Retinal pigment epithelial cell (primary cell): ENCODE results near the gene CACFD1.

Experiments used
- DNase-seq: peaks from one replicate; pipeline ENCODE4 v3.0.0-alpha.2; 2010; ENCODE audit warnings: low read depth
- H3K4me3 ChIP-seq: 2 replicates; pipeline ENCODE4 v1.5.1; 2011; ENCODE audit warnings: mild to moderate bottlenecking, low read length, control low read depth, moderate library complexity
- TF ChIP-seq, protein P1 (sequence below): conservative IDR thresholded peaks from 2 replicates; pipeline ENCODE4 v1.5.1; 2011; ENCODE audit warnings: low read depth, low read length, control low read depth, inconsistent platforms

Gene CACFD1

DNA sequence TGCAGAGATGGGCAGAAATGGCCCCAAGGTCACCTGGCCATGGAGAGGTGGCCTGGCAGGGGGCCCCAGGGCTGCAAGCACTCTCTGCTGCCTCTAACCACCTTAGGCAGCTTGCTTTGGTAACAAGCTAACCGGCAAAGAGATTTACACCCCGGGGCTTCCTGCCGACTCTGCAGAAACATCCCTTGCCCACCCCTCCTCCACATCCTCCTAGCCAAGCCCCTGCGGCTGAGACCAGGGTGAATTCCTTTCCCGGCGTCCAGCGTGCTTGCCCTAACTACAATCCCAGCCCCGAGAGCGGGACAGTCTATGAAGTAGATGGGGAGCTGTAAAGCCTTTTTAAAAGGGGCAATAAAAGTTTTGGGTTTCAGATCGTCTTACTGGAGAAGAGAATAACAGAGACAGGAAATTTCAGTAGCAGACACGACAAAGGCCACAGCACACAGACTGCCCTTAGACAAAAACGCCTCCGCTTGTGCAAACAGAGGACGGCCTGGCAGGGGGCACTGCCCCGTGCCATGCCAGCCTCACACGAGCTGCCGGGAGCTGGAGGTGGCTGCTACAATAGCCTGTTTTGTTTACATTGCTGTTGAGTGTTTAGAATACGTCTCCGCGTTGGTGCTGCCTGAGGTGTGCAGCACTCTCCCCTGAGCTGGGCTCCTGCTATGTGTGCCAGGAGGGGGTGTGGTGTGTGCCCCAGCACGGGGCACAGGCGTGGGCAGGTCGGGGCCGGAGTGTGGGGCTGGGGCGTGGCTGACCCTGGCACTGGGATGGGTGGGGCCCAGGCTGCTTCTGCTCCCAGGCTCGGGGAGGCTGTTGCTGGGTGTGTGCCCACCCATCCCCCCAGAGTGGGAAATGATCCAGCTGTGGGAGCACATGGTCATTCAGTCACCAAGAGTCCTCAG lies 49.7 kb downstream of the CACFD1 start:
- TF ChIP-seq, protein P1, sequence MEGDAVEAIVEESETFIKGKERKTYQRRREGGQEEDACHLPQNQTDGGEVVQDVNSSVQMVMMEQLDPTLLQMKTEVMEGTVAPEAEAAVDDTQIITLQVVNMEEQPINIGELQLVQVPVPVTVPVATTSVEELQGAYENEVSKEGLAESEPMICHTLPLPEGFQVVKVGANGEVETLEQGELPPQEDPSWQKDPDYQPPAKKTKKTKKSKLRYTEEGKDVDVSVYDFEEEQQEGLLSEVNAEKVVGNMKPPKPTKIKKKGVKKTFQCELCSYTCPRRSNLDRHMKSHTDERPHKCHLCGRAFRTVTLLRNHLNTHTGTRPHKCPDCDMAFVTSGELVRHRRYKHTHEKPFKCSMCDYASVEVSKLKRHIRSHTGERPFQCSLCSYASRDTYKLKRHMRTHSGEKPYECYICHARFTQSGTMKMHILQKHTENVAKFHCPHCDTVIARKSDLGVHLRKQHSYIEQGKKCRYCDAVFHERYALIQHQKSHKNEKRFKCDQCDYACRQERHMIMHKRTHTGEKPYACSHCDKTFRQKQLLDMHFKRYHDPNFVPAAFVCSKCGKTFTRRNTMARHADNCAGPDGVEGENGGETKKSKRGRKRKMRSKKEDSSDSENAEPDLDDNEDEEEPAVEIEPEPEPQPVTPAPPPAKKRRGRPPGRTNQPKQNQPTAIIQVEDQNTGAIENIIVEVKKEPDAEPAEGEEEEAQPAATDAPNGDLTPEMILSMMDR, result no peak
- DNase-seq, result no peak

DNA sequence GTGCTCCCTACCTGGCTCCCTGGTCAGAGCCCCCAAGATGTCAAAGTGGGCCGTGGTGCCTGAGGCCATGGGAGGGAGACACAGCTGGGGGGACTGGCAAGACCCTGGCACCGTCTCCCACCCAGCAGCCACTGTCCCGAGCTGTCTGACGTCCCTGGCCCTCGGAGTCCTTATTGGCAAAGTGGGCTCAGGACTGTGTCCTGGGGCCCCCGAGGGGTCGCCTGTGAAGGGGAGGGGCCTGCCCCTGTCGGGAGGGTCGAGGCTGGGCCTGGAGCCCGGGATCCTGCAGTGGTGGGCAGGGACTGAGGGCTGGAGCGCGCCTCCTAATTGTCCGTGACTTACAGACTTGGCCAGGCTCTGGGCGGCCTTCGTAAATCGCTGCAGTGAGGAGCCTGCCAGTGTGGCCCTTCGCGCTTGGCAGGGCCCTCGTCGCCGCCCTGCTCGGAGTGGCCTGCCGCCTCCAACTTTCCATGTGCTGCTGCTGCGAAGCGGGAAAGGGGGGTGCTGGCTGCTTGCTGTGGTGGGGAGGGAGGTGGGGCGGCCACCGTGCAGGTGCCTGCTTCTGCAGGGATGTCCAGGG lies 51.2 kb downstream of the CACFD1 start:
- H3K4me3 ChIP-seq, result no peak overlapping the region
- TF ChIP-seq, protein P1, result no peak
- DNase-seq, result no peak

More for the DNA sequence above, 49.7 kb downstream of the CACFD1 start:
- no peak overlapping the region for H3K4me3 ChIP-seq

DNA sequence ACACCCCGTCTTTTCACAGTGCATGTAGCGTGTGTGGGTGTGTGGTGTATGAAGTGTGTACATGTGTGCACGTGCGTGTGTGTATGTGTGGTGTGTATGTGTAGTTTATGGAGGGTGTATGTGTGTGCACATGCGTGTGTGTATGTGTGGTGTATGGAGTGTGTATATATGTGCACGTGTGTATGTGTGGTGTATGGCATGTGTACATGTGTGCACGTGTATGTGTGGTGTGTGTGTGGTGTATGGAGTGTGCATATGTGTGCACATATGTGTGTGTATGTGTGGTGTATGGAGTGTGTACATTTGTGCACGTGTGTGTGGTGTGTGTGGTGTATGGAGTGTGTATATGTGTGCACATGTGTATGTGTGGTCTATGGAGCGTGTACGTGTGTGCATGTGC lies 51.8 kb downstream of the CACFD1 start:
- H3K4me3 ChIP-seq, result no peak overlapping the region
- TF ChIP-seq, protein P1, result no peak
- DNase-seq, result no peak

DNA sequence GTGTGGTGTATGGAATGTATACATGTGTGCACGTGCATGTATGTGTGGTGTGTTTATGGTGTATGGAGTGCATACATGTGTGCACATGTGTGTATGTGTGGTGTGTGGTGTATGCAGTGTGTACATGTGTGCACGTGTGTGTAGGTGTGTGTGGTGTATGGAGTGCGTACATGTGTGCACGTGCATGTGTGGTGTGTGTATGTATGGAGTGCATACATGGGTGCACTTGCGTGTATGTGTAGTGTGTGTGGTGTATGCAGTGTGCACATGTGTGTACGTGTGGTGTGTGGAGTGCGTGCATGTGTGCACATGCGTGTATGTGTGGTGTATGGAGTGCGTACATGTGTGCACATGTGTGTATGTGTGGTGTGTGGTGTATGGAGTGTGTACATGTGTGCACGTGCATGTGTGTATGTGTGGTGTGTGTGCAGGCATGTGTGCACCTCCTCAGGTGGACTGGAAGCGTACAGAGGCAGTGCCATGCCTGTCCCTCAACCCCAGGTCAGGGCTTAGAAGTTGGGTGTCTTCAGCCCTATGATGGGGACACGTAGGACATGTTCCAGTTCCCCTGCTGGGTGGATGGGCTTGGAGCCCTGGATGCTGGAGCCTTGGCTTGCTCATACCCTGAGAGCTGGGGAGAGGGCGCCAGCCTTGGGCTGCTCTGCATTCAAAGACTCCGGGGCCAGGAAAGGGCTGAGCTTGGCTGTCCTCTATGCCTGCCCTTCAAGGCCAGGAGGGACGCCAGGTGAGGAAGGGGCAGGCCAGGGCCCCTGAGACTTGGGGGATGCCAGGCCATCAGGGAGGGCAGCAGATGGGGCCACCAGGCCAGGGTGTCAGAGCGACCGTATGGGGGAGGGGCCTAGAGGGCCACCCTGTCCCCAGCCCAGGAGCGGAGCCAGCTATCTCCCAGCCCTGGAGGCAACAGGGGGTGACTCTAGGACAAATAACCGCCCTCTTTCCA lies 52.8 kb downstream of the CACFD1 start:
- TF ChIP-seq, protein P1, result no peak
- no peak overlapping the region for H3K4me3 ChIP-seq
- no peak for DNase-seq

DNA sequence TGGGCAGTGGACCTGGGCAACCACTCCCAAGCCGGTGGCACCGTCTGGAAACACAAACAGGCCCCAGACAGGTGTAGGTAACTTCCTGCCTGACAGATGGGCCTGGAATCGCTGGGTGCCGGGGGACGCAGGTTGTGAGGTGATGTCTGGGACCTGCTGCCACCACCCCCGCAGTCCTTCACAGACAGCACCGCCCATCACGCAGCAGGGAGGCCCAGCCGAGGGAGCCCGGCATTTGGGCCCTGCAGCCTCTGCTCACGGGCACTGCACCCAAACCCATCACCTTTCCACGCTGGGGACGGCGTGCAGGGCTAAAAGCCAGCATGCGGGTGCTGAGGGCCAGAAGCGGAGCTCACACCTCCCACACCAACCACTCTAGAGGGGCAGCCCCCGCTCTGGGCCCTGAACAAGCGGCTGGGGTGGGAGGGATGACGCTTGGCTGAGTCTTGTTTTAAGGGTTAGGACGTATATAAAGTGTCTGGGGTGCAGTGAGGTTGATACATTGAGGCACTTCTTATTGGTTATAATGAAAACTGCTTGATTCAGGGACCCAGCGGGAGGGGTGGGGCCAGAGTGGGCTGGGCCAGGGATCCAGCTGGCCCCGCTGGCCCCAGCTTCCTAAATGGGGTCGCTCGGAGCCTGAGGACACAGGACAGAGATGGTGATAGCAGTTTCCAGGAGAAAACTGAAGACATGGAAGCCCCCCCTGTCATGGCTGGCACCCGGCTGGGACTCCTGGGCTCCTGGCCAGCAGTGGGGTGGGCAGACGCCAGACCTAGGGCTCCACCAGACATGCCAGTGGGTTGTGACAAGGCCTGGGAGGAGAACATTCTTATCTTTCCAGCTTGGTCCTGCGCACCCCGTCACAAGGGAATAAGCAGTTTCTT lies 53.7 kb downstream of the CACFD1 start:
- TF ChIP-seq, protein P1, result no peak
- H3K4me3 ChIP-seq, result no peak overlapping the region
- no peak for DNase-seq
